Skeletal muscle satellite cell (primary cell): ENCODE results near the gene TMEM259.

Experiments used
- H3K27me3 ChIP-seq: 2 replicates; pipeline ENCODE4 v1.7.0; 2013; ENCODE audit warnings: low read length; ENCODE audit not compliant: control insufficient read depth, insufficient read depth
- H3K36me3 ChIP-seq: 2 replicates; pipeline ENCODE4 v1.7.0; 2013; ENCODE audit warnings: mild to moderate bottlenecking, control low read depth, low read length; ENCODE audit not compliant: insufficient read depth
- H3K4me1 ChIP-seq: 2 replicates; pipeline ENCODE4 v1.7.0; 2013; ENCODE audit warnings: low read length; ENCODE audit not compliant: control insufficient read depth, insufficient read depth
- H3K4me2 ChIP-seq: 2 replicates; pipeline ENCODE4 v1.7.0; 2013; ENCODE audit warnings: mild to moderate bottlenecking, low read length
- H3K4me3 ChIP-seq: 2 replicates; pipeline ENCODE4 v1.7.0; 2013; ENCODE audit warnings: low read length
- H3K9ac ChIP-seq: 2 replicates; pipeline ENCODE4 v1.7.0; 2013; ENCODE audit warnings: mild to moderate bottlenecking, low read depth, low read length, moderate library complexity
- H3K9me3 ChIP-seq: replicated peaks from 2 replicates; pipeline ENCODE4 v1.7.0; 2013; ENCODE audit warnings: mild to moderate bottlenecking, control low read depth, low read length
- small RNA-seq: library from RNA; depleted of rRNA; stranded (forward); fragments of <200 nt; gene quantifications from one replicate; pipeline ENCODE3, GENCODE V24; 2012

The TMEM259 gene

DNA sequence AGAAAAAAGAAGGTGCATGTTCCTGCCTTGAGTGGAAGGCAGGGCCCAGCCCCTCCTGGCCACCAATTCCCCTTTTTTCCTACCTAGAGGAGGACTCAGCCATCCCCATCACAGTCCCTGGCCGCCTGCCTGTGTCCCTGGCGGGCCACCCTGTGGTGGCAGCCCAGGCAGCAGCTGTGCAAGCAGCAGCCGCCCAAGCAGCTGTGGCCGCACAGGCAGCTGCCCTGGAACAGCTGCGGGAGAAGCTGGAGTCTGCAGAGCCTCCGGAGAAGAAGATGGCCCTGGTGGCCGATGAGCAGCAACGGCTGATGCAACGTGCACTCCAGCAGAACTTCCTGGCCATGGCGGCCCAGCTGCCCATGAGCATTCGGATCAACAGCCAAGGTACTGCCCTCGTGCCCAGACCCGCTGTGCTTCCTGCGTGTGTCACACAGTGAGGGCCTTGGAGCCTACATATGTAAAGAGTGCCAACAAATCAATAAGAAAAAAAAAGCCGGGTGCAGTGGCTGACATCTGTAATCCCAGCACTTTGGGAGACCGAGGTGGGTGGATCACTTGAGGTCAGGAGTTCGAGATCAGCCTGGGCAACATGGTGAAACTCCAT, 54.3 kb downstream of the TMEM259 start:
- H3K4me2 ChIP-seq = no peak overlapping the region
- H3K36me3 ChIP-seq = peaks cover 37% of the 10 kb centered on the region
- H3K4me3 ChIP-seq = no peak overlapping the region
- peaks cover 7% of the 10 kb centered on the region for H3K9me3 ChIP-seq
- H3K27me3 ChIP-seq = no peaks in the 10 kb centered on the region
- peaks cover 15% of the 10 kb centered on the region for H3K4me1 ChIP-seq
- no peak overlapping the region for H3K9ac ChIP-seq

DNA sequence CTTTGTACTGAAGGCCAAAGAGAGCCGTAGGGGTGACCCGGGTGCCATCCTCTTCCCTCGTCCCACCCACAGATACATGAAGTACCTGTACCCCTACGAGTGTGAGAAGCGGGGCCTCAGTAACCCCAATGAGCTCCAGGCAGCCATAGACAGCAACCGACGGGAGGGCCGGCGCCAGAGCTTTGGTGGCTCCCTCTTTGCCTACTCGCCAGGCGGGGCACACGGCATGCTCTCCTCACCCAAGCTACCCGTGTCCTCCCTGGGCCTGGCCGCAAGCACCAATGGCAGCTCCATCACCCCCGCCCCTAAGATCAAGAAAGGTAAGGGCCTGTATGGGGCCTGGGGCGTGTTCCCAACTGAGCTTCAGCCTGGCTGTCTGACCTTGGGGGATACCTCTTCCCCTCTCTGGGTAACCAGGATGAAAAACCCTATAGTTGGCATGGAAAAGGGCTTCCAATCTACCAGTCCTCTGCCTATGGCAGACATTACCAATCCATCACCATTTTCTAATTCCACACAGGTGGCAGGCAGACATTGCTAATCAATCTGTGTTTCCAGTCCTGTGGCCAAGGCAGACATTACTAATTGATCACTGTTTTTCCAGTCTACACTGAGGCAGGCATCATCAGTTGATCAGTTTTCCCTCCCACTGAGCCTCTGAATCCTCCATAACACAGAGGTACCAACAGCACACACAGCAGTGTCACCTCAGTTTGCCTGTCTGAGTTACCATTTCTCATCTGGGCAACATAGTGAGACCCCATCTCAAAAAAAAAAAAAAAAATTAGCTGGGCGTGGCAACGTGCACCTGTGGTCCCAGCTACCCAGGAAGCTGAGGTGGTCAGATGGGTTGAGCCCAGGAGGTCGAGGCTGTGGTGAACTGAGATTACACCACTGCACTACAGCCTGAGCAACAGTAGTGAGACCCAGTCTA, 55.9 kb downstream of the TMEM259 start:
- H3K27me3 ChIP-seq = no peaks in the 10 kb centered on the region
- H3K4me2 ChIP-seq = no peak overlapping the region
- H3K36me3 ChIP-seq = peaks cover 28% of the 10 kb centered on the region
- H3K9me3 ChIP-seq = no peaks in the 10 kb centered on the region
- H3K4me3 ChIP-seq = no peak overlapping the region
- H3K4me1 ChIP-seq = peaks cover 15% of the 10 kb centered on the region
- no peak overlapping the region for H3K9ac ChIP-seq

DNA sequence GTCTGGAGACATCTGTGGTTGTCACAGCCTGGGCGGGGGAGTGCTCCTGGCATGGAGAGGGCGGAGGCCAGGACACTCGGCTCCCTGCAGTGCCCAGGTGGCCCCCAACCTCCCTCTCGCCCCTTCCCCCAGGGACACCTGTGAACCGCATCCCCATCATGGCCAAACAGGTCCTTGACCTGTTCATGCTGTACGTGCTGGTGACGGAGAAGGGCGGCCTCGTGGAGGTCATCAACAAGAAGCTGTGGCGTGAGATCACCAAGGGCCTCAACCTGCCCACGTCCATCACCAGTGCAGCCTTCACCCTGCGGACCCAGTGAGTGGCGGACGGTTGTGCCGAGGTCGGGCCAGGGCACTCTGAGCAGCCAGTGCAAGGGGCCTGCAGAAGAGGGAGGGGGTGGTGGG, 56.8 kb downstream of the TMEM259 start:
- Histone ChIP-seq H3K27me3 (no peaks in the 10 kb centered on the region), H3K4me2 (no peak overlapping the region), H3K36me3 (peaks cover 28% of the 10 kb centered on the region), H3K9ac (no peak overlapping the region), H3K4me3 (no peak overlapping the region), H3K9me3 (no peaks in the 10 kb centered on the region), H3K4me1 (peaks cover 15% of the 10 kb centered on the region)

DNA sequence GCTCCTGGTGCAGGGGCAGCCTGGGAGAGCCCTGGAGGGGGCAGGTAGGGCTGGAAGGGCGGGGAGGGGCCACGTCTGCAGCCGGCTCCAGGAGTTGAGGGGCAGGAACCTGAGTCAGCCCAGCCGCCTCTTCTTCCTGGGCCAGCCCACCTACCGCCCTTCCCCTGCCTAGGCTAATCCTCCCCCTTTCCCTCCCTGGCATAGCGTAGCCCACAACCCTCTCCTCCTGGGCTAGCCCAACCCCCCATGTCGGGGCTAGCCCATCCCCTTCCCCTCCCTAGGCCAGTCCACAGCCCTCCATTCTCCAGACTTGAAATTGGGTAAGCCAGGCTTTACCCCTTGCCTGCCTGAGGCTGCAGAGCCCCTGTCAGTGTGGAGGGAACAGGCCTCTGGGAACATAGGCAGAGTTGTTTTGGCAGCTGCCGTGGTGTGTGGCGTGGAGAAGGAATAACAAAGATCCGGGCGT, 57.4 kb downstream of the TMEM259 start:
- peaks cover 15% of the 10 kb centered on the region for H3K4me1 ChIP-seq
- no peak overlapping the region for H3K9ac ChIP-seq
- peaks cover 24% of the 10 kb centered on the region for H3K36me3 ChIP-seq
- no peaks in the 10 kb centered on the region for H3K27me3 ChIP-seq
- no peaks in the 10 kb centered on the region for H3K9me3 ChIP-seq
- H3K4me2 ChIP-seq = no peak overlapping the region
- no peak overlapping the region for H3K4me3 ChIP-seq

DNA sequence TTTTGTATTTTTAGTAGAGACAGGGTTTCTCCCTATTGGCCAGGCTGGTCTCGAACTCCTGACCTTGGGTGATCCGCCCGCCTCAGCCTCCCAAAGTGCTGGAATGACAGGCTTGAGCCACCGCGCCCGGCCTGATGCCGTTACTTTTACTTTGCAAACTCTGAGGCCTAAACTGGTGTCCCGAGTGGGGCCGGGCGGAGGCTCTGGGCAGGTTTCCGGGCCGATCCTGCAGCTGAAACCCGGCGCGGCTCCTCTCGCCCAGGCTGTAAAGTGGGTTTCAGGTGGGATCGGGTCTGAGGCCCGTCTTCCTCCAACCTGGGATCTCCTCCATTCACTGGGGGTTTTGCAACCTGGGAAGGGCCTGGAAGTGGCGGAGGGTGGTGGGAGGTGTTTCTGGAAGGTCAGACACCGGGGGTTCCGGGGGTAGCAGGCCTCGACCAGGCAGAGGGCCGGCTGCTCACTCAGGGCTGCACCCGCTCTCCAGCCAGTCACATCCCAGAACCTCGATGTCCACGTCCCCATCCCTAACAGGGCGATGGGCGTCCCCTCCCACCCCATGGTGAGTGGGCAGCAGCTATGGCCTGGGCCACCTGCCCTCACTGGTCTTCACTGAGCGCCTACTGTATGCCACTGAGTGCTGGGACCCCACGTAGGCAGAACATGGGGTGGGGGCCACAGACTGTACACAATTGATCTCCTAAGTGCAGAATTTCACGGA, 58.1 kb downstream of the TMEM259 start:
- Histone ChIP-seq H3K4me2 (no peak overlapping the region), H3K27me3 (no peaks in the 10 kb centered on the region), H3K9me3 (no peaks in the 10 kb centered on the region), H3K36me3 (peaks cover 20% of the 10 kb centered on the region), H3K4me1 (peaks cover 15% of the 10 kb centered on the region), H3K9ac (no peak overlapping the region), H3K4me3 (no peak overlapping the region)

DNA sequence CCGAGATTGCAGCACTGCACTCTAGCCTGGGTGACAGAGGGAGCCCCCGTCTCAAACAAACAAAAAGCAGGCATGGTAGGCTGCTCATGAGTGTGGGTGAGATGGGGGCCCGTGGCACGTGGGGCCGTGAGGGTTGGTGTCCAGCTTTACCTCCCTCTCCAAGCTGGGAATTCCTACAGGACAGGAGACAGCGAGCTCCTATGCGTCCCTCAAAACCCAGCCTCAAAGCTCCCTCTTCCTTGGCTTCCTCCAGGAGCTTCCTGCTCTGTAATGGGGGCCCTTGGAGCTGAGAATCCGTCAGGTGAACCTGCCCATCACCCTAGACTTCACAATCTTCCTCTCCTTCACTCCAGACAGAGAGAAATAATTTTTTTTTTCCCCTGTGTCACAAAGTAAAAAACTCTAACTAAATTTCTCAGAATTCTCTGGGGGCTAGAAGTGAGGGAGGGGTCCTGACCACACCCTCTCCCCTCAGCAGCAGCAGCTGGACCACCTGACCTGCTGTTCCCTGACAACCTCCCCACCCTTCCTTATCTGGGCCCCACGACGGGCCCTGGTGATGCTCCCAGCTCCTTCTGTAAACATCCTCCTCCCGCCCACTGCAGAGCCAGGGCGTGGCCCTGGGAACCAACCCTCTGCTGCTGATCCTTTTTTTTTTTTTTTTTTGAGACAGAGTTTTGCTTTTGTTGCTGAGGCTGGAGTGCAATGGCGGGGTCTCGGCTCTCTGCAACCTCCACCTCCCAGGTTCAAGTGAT, 58.9 kb downstream of the TMEM259 start:
- no peak overlapping the region for H3K9ac ChIP-seq
- no peak overlapping the region for H3K4me2 ChIP-seq
- H3K27me3 ChIP-seq = no peaks in the 10 kb centered on the region
- no peaks in the 10 kb centered on the region for H3K9me3 ChIP-seq
- H3K4me1 ChIP-seq = peaks cover 18% of the 10 kb centered on the region
- no peak overlapping the region for H3K4me3 ChIP-seq
- peaks cover 20% of the 10 kb centered on the region for H3K36me3 ChIP-seq

DNA sequence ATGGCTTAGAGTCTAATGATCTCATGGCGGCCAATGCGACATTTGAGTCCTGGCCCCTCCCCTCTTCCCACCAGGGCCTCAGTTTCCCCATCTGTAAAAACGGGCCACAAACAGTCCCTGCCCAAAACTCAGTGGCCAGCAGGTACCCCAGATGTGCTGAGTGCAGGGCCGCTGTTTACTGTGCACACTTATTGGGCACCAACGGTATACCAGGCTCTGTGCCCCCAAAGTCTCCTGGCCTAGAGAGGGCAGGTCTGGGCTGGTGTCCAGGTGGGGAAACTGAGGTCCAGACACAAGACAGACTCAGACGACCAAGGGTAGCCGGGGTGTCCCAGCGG, 60.4 kb downstream of the TMEM259 start:
- H3K4me2 ChIP-seq = no peak overlapping the region
- H3K27me3 ChIP-seq = no peaks in the 10 kb centered on the region
- H3K4me3 ChIP-seq = no peak overlapping the region
- H3K9me3 ChIP-seq = no peaks in the 10 kb centered on the region
- peaks cover 24% of the 10 kb centered on the region for H3K4me1 ChIP-seq
- peaks cover 15% of the 10 kb centered on the region for H3K36me3 ChIP-seq
- H3K9ac ChIP-seq = no peak overlapping the region

DNA sequence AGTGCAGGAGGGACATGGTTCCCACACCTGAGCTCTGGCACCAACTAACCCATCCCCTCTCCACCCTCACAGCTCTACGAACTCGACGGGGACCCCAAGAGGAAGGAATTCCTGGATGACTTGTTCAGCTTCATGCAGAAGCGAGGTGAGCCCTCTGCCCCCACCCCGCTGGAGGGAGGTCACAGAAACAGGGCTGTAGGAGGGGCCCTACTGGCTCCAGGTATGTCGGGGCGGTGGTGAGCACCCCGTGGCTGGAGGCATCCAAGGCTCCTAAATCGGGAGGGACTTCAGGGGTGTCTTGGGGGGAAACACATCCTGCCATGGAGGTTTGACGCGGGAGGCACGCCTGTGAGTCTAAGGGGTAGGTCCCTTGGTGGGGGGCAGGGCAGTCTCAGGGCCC, 60.9 kb downstream of the TMEM259 start:
- H3K4me1 ChIP-seq = peaks cover 24% of the 10 kb centered on the region
- H3K4me3 ChIP-seq = no peak overlapping the region
- H3K9ac ChIP-seq = no peak overlapping the region
- no peaks in the 10 kb centered on the region for H3K9me3 ChIP-seq
- H3K4me2 ChIP-seq = no peak overlapping the region
- no peaks in the 10 kb centered on the region for H3K27me3 ChIP-seq
- H3K36me3 ChIP-seq = peaks cover 9% of the 10 kb centered on the region

Small RNAs within 50 kb of the gene (small RNA-seq; reads per million reads assigned to genes)
- 4.6 reads per million, percentile 84 among the genes with 10 or more reads in this experiment for gene RNU6-2
